HUES64 (cell line): ENCODE data around the gene GSKIP.

ENCODE experiments used
- H3K27ac ChIP-seq: 2 replicates; pipeline ENCODE4 v1.7.0; 2013; ENCODE audit warnings: low read depth, low read length, inconsistent platforms
- H3K27me3 ChIP-seq: 2 replicates; pipeline ENCODE4 v1.6.1; 2013; ENCODE audit warnings: mild to moderate bottlenecking, low read length; ENCODE audit not compliant: insufficient read depth
- H3K36me3 ChIP-seq: 2 replicates; pipeline ENCODE4 v1.6.1; 2013; ENCODE audit warnings: mild to moderate bottlenecking, low read length; ENCODE audit not compliant: insufficient read depth
- H3K4me1 ChIP-seq: 2 replicates; pipeline ENCODE4 v1.6.1; 2013; ENCODE audit warnings: mild to moderate bottlenecking, low read length, moderate library complexity; ENCODE audit not compliant: insufficient read depth
- H3K4me3 ChIP-seq: 2 replicates; pipeline ENCODE4 v1.5.1; 2013; ENCODE audit warnings: mild to moderate bottlenecking, low read length, moderate library complexity
- H3K9ac ChIP-seq: 2 replicates; pipeline ENCODE4 v1.6.1; 2013; ENCODE audit warnings: mild to moderate bottlenecking, low read depth, low read length
- H3K9me3 ChIP-seq: 2 replicates; pipeline ENCODE4 v1.6.1; 2013; ENCODE audit warnings: low read depth, low read length; ENCODE audit not compliant: insufficient read depth
- WGBS: fragments of 150-250, 120-280 bp; methylation state at CpG from one replicate; pipeline ENCODE4 v1.1.7; 2013; ENCODE audit warnings: missing lambda C conversion rate; 5-methylcytosine and 5-hydroxymethylcytosine counted together

GSKIP gene

GRCh38 chr14:96380735-96381134, 17.4 kb downstream of the GSKIP start:
- 99% methylated on average over 3 of the region's 3 CpGs for WGBS
- Histone ChIP-seq H3K27ac (no peak overlapping the region), H3K4me1 (peaks cover 7% of the 10 kb centered on the region; the same call in 1 of the 2 replicates), H3K36me3 (peaks cover 50% of the 10 kb centered on the region), H3K9me3 (no peaks in the 10 kb centered on the region), H3K9ac (no peak overlapping the region), H3K27me3 (no peaks in the 10 kb centered on the region), H3K4me3 (no peak overlapping the region)

GRCh38 chr14:96383445-96383844, 20.1 kb downstream of the GSKIP start:
- H3K36me3 ChIP-seq = peaks cover 67% of the 10 kb centered on the region
- H3K4me3 ChIP-seq = no peak overlapping the region
- 95% methylated on average over 2 of the region's 2 CpGs for WGBS
- no peak overlapping the region for H3K27ac ChIP-seq
- no peaks in the 10 kb centered on the region for H3K9me3 ChIP-seq
- no peaks in the 10 kb centered on the region for H3K27me3 ChIP-seq
- H3K9ac ChIP-seq = no peak overlapping the region
- no peaks in the 10 kb centered on the region for H3K4me1 ChIP-seq

- H3K27me3 ChIP-seq = no peaks in the 10 kb centered on the region
- H3K9ac ChIP-seq = no peak overlapping the region
- no peaks in the 10 kb centered on the region for H3K4me1 ChIP-seq
- no peak overlapping the region for H3K4me3 ChIP-seq
- 87% methylated on average over 1 of the region's 1 CpG for WGBS
- H3K27ac ChIP-seq = no peak overlapping the region
- H3K9me3 ChIP-seq = no peaks in the 10 kb centered on the region
- peaks cover 67% of the 10 kb centered on the region for H3K36me3 ChIP-seq
These were observed 20.7 kb downstream of the GSKIP start for GRCh38 chr14:96384053-96384452.

- Histone ChIP-seq H3K36me3 (peaks cover 64% of the 10 kb centered on the region), H3K9me3 (no peaks in the 10 kb centered on the region), H3K4me3 (no peak overlapping the region), H3K27me3 (no peaks in the 10 kb centered on the region), H3K4me1 (no peaks in the 10 kb centered on the region), H3K27ac (no peak overlapping the region), H3K9ac (no peak overlapping the region)
- 100% methylated on average over 1 of the region's 1 CpG for WGBS
These were observed 21.4 kb downstream of the GSKIP start for GRCh38 chr14:96384740-96385139.

- peaks cover 64% of the 10 kb centered on the region for H3K36me3 ChIP-seq
- H3K27me3 ChIP-seq = peaks cover 5% of the 10 kb centered on the region
- H3K4me1 ChIP-seq = no peaks in the 10 kb centered on the region
- no peak overlapping the region for H3K4me3 ChIP-seq
- no peak overlapping the region for H3K27ac ChIP-seq
- no peaks in the 10 kb centered on the region for H3K9me3 ChIP-seq
- no peak overlapping the region for H3K9ac ChIP-seq
- 94% methylated on average over 3 of the region's 3 CpGs for WGBS
These were observed 22.1 kb downstream of the GSKIP start for GRCh38 chr14:96385385-96385784.

GRCh38 chr14:96390965-96391292, 27.6 kb downstream of the GSKIP start:
- 15% methylated on average over 13 of the region's 13 CpGs for WGBS
- no peaks in the 10 kb centered on the region for H3K9me3 ChIP-seq
- H3K27ac ChIP-seq = no peak overlapping the region
- peaks cover 15% of the 10 kb centered on the region for H3K36me3 ChIP-seq
- H3K4me1 ChIP-seq = 0 out of 2 replicates have a peak, but pooled peaks cover 4% of the 10 kb centered on the region
- H3K9ac ChIP-seq = peak overlapping the region; percentile 81
- peaks cover 29% of the 10 kb centered on the region for H3K27me3 ChIP-seq
- peak overlapping the region; percentile 83 for H3K4me3 ChIP-seq

GRCh38 chr14:96391293-96392118, 28.2 kb downstream of the GSKIP start:
- peak overlapping the region; percentile 81 for H3K9ac ChIP-seq
- H3K36me3 ChIP-seq = peaks cover 10% of the 10 kb centered on the region
- 0 out of 2 replicates have a peak, but pooled peaks cover 4% of the 10 kb centered on the region for H3K4me1 ChIP-seq
- H3K27ac ChIP-seq = no peak overlapping the region
- peak overlapping the region; percentile 97 for H3K4me3 ChIP-seq
- H3K27me3 ChIP-seq = peaks cover 29% of the 10 kb centered on the region
- no peaks in the 10 kb centered on the region for H3K9me3 ChIP-seq
- under 1% methylated on average over 79 of the region's 79 CpGs for WGBS

GRCh38 chr14:96393071-96393691, 29.9 kb downstream of the GSKIP start:
- 0 out of 2 replicates have a peak, but pooled peaks cover 4% of the 10 kb centered on the region for H3K4me1 ChIP-seq
- no peaks in the 10 kb centered on the region for H3K36me3 ChIP-seq
- peak overlapping the region; percentile 97 for H3K4me3 ChIP-seq
- WGBS = 91% methylated on average over 5 of the region's 5 CpGs
- H3K9me3 ChIP-seq = no peaks in the 10 kb centered on the region
- H3K9ac ChIP-seq = no peak overlapping the region
- H3K27ac ChIP-seq = no peak overlapping the region
- H3K27me3 ChIP-seq = peaks cover 29% of the 10 kb centered on the region

GRCh38 chr14:96394047-96394815, 30.9 kb downstream of the GSKIP start:
- Histone ChIP-seq H3K27me3 (peaks cover 29% of the 10 kb centered on the region), H3K9ac (no peak overlapping the region), H3K4me3 (no peak overlapping the region), H3K9me3 (no peaks in the 10 kb centered on the region), H3K27ac (no peak overlapping the region), H3K4me1 (0 out of 2 replicates have a peak, but pooled peaks cover 4% of the 10 kb centered on the region), H3K36me3 (no peaks in the 10 kb centered on the region)
- WGBS = 90% methylated on average over 7 of the region's 7 CpGs

GRCh38 chr14:96398432-96398831, 35.1 kb downstream of the GSKIP start:
- no peaks in the 10 kb centered on the region for H3K4me1 ChIP-seq
- no peaks in the 10 kb centered on the region for H3K36me3 ChIP-seq
- H3K9me3 ChIP-seq = no peaks in the 10 kb centered on the region
- H3K27ac ChIP-seq = no peak overlapping the region
- no peak overlapping the region for H3K4me3 ChIP-seq
- H3K9ac ChIP-seq = no peak overlapping the region
- peaks cover 2% of the 10 kb centered on the region; the same call in 1 of the 2 replicates for H3K27me3 ChIP-seq
- 94% methylated on average over 6 of the region's 8 CpGs for WGBS

- H3K9ac ChIP-seq = no peak overlapping the region
- no peaks in the 10 kb centered on the region for H3K27me3 ChIP-seq
- no peak overlapping the region for H3K27ac ChIP-seq
- no peak overlapping the region for H3K4me3 ChIP-seq
- H3K36me3 ChIP-seq = no peaks in the 10 kb centered on the region
- WGBS = 93% methylated on average over 5 of the region's 5 CpGs
- no peaks in the 10 kb centered on the region for H3K4me1 ChIP-seq
- no peaks in the 10 kb centered on the region for H3K9me3 ChIP-seq
These were observed 35.6 kb downstream of the GSKIP start for GRCh38 chr14:96398921-96399320.
